ENCODE data around the gene METTL17.
"Not testable (repeated sequence)": the region's sequence is repeated elsewhere in the genome, so short reads cannot be mapped to it uniquely, and the experiment has no call there.

METTL17 gene

DNA sequence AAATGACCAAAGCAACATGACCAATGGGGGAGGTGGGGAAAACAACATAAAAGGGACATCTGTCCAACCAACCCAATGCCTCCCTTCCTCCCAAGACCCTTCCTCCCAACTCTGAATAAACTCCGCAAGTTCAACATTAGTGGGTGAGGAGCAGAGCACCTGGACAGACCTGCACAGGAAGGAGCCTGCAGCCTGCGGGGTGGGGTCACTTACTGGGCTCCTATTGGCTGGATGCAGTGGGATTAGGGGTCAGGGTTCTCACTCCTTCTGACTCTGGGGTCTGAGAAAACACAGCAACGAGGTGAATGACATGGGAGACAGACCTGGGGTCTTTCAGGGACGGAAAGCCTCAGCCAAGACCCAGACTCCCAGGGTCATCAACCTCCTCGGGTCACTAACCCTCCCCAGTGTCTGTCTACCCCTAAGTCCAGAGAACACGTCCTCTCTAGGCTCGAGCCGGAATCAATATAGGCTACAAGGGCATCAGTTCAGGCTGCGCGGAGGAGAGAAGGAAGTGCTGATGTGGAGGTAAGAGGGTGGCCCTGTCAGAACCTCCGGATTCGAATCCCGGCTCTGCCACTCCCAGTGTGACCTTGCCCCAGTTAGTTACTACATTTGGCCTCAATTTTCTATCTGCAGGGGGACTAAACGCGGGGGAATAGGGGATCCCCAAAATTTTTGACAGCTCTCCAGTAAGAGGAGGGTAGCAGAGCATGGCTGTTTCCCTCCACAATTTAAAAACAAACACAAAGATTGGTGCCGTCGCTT, 34.2 kb downstream of the METTL17 start:
- in situ Hi-C loops (cut with HindIII; ENCODE audit: low sequenced_read_pairs): no loop called here

DNA sequence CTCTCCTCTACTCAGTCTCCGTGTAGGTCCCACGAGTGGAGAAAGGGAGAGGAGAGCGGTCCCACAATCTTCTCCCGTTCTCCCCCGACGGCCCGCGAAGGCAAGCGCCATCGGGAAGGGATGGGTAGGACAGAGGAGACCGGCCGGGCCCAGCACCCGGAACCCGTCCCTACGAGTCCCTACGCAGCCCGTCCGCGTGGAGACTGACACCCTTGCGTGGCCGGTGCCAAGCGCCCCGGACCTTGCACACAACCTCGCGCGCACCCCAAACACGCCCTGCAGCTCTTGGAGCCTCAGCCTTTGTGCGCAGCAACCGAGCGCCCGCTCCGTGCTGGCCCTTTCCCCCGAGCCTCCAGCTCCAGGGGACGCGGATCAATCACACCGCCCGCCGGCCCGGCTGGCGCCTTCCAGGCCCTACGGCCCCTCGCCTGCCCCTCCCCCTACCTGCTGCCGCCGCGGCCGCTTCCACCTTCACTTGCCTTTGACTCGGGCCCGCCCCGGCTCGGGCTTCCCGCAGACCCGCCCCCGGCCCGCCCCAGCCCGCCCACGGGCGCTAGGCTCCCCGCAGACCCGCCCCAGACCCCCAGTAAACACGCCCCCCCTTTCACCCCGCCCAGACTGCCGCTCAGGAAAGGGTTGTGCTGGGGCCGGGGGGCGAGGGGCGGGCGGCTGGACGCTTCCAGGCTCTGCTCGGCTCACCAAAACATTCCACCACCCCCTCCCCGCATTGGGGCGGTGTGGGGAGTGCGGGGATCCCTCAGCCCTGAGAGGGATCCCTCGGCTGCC, 35.0 kb downstream of the METTL17 start, which contains the start of gene NDRG2:
NDRG2 (minus strand) TSS at position 477 of the 786 bp plus-strand sequence. CDS start 1,746 bp downstream, outside the sequence.
- in situ Hi-C loops (cut with HindIII; ENCODE audit: low sequenced_read_pairs): no loop called here

DNA sequence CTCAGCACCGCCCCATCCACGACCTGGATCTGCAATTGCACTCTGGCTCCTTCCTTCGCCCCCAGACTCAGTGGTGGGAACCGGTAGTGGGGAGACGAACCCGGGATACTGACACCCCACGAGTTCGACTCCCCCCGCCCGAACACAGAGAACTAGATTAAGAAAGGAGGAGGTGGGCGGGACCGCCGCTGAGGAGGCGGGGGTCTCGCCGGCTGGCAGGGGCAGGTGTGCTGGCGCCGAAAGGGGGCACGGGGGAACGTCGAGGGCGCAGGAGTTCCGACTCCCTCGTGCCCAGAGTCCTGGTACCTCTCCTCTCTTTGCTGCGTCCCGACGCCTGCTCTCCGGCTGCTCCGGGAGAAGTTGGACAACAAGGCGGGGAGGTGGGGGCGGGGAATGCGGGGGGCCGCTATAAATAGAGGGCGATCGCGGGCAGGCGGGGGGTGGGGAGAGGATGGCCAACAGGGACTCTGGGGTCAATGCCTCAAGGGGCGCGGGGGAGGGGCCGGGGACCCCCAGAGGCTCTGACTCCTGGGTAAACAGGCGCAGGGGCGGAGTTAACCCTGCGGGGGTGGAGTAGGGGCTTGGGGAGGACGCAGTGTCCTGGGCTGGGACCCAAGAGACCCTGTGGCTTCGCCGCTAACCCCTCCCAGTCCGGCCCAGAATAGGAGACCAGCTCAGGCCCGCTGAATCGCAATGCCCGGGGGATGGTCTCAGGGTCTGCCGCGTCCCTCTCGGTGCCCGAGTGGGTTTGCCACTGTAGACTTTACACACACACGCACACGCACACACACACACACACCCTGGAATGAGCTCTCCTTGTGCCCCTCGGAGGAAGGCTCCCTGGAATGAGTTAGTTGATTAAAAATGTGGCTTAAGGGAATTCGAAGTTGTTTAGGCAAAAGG, 35.8 kb downstream of the METTL17 start:
- in situ Hi-C loops (cut with HindIII; ENCODE audit: low sequenced_read_pairs): no loop called here

DNA sequence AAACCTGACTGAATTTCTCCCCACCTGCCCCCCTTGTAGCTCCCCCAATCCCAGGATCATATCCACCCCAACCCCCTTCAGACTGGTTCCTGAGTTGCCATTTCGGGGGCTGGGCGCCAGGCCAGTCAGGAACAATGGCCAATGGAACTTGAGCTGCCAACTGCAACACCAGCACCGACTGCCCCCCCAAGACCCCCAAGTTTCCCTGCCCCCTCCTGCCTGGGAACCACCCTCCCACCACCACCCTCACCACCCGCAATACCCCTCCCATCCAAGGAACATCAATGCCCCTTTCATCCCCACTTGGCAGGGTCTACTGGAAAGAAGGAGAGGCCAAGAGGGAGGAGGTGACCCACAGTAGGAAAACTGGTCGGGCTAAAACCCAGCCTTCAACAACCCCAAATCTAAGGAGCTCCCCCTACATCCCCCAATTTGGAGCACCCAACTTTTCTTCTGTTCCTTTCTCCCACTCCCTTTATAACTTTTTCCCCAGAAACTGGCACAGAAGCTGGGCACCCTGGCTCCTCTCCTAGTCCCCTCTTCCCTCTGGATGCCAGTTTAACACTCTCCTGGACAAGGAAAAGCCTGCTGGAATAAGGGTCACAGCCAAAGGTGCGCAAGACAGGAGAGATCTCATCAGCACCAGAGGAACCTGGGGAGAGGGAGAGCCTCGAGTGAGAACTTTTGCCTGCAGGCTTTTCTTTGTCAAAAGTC, 36.7 kb downstream of the METTL17 start:
- in situ Hi-C loops (cut with HindIII; ENCODE audit: low sequenced_read_pairs): no loop called here

DNA sequence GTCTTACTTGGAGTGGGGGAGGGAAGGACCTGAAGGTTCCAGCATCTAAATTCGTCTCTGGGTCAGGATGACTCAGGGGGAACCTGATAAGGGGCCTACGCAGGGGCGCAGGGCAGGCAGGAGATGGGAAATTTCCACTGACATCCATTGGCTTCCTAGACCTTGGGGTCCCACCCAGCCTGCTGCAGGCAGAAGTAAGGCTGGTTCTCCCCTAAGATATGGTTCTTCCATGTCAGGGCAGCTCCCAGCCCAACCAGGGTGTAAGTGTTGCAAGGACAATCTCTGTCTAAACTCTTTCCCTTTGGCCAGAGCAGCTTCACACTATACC, 37.2 kb downstream of the METTL17 start:
- in situ Hi-C loops (cut with HindIII; ENCODE audit: low sequenced_read_pairs): no loop called here

DNA sequence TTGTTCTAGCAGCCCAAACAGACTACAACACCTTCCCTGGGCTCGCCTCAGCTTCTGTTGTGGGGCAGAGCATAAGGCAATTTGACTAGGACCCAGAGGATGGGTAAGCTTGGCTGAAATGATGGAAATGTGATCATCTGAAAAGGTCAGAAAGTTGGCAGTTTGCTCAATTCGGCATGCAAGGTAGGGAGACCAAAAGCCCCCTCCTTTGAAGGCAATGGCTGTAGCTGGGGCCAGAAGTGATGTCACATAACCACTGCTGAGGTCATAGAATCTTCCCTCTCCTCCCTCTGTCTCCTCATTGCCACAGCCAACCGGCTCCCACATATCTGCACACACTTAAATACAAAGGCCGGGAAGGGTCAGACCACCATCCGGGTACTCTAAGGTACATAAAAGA, 40.1 kb downstream of the METTL17 start, which contains the start of gene TPPP2:
TPPP2 (plus strand) TSS at position 301 of the 400 bp plus-strand sequence. CDS start 365 bp downstream, outside the sequence.
- in situ Hi-C loops (cut with HindIII; ENCODE audit: low sequenced_read_pairs): no loop called here

DNA sequence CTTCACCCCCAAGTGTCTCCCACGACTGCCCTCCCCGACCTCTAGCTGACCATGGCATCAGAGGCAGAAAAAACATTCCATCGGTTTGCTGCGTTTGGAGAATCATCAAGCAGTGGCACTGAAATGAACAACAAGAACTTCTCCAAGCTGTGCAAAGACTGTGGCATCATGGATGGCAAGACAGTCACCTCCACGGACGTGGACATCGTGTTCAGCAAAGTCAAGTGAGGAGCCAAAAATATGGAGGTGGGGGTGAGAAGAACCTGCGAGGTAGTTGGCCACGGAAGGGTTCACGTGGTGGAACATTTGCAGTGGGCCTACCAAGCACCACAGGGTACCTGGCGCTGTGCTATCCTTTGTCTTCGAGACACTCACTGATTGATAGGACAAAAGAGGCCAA, 40.8 kb downstream of the METTL17 start:
- in situ Hi-C loops (cut with HindIII; ENCODE audit: low sequenced_read_pairs): no loop called here

DNA sequence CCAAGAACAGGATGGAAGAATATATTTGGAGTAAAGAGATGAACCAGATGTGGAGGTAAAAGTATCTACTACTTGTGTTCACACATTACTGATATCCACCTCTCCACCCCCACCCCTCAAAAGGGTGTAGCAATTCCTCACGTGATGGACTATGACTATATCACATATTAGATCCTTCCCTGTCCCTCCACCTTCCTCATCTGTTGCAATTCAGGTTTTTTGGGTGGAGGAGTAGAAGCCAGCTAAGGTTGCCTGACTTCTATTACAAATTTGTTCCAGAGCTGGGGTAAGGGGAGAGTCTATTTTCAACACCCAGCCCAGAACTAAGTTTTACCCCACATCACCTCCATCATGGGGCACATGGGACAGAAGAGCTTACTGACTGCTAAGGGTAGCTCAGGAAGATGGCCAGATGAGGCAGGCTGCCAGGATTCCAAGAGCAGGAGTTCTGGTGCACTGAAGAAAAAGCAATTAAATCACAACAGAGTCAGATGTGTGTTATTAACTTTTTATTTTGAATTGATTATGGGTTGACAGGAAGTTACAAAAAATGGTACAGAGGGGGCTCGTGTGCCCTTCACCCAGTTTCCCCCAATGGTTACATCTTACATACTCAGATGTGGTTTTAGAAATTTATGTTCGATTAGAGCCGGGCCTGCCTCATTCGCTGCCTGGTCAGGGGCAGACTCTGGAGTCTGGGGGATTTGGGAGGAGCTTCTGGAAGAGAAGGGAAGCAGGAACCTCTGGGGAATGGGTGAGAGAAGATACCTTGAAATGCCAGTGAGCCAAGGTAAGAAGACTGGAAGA, 42.7 kb downstream of the METTL17 start:
- in situ Hi-C loops (cut with HindIII; ENCODE audit: low sequenced_read_pairs): no loop called here

DNA sequence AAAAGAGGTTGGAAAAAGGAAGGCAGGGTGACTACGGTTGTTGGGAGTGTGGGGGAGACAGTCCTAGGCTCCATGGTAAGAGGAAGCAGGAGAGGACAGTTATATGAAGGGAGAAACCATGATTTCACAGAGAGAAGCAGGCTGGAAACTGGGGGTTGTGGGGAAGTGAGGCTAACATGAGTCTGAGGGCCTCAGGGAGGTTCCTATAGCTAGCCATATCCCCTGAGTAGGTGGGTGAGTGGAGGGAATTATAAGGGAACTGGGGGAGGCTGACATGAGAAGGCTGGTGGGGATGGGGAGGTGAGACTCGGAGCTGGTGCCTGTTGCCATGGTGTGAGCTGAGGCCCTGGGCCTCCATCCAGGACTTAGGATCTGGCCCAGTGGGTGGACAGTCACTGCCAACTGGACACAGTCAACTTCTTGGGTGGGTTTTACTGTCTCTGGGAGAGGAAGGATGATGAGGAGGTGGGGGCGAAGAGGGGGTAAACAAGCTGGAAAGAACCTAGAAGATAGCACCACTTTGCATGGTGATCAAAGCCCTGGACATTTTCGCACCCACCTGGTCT, 43.4 kb downstream of the METTL17 start:
- in situ Hi-C loops (cut with HindIII; ENCODE audit: low sequenced_read_pairs): no loop called here

DNA sequence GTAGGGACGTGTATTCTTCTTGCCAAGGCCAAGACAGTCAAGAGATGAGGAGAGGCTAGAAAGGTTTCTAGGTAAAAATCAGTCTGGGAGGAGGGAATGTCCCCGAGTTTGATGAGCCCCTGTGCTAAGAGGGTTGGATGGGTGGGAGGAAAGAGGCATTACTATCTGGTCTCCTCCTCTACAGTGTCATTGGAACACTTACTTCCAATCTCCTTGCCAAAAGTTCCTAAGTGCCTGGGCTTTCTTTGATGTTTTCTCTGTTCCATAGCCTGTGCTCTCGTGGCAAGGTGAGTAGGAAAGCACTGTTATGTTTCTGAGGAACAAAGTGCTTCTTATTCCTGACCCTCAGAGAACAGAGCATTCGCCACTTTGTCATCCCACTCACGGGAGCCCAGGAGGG, 44.9 kb downstream of the METTL17 start, which contains the start of gene RNASE13:
RNASE13 (minus strand) TSS at position 101 of the 400 bp plus-strand sequence. CDS start 519 bp downstream, outside the sequence.
- in situ Hi-C loops (cut with HindIII; ENCODE audit: low sequenced_read_pairs): no loop called here

DNA sequence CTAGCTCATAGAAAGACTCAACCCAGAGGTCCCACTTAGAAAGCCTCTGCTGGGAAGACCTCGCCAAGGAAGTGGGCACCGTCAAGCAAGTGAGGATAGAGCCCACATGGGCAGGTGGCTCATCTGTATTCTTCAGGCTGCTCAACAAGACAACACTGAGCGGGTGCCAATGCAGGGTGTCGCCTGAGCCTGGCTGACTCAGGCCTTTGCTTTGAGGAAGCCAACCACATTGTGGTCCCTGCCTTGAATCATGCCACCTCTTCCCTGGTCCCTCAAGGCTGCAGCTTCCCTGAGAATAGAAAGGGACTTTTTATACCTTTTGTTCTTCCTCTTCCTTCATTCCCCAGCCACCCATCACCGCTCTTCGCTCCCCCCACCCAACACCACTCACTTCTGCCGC, 47.0 kb downstream of the METTL17 start:
- in situ Hi-C loops (cut with HindIII; ENCODE audit: low sequenced_read_pairs): no loop called here

DNA sequence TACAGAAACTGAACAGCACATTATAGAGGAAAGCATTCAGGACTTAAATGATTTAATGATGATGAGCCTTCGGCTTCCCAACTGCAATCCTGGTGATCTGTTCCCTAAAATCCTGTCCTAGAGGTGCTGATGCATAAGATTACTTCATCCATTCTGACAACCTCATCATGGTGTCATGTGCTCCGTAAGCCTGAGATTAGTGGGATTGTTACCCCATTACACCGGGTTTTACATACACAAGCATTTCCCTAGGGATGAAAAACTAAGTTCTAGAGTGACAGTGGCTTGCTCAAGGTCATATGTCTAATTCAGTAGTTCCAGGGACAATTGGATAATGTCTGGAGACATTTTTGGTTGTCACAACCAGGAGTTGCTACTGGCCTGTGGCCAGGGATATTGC, 47.4 kb downstream of the METTL17 start:
- in situ Hi-C loops (cut with HindIII; ENCODE audit: low sequenced_read_pairs): no loop called here

DNA sequence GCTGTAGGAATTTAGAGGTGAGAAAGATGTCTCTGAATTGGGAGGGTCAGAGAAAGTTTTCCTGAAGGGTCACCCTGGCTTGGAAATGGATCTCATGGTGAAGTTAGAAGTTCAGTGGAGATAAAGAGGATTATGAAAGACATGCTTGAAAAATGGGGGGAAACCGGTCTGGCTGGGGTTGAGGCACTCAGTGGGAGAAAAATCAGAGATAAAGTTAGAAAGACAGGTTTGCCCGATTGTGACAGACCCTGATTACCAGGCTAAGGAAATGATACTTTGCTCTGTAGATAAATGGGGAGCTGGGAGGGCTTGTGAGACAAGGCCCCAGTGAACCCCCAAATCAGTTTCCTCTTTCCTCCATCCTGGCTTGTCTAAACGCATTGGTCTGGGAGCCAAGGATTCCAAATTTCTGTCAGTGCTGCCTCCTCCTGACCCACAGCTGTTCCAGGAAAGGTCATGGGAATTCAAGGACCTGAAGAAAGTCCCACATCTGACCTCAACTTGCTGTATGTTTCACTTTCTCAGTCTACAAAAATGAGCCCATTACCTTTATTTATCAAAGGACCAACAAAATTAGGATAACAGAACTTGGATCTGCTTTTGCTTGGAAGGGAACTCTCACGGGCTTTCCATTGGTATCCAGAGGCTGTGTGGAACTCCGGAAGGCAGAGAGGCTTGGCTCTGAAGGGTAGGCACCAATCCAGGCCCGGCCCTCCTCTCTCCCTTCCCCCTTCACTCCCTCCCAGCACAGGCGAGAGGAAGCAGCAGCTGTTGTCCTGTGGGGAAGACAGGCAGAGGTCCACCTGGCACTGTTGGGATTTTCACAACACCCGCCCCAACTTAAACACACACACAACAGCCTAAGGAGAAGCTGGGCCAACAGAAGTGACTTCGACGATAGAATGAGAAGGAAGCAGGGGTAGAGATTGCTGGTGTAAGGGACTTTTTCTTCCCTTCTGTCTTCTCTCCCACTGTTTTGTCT, 49.0 kb downstream of the METTL17 start:
- in situ Hi-C loops (cut with HindIII; ENCODE audit: low sequenced_read_pairs): no loop called here

DNA sequence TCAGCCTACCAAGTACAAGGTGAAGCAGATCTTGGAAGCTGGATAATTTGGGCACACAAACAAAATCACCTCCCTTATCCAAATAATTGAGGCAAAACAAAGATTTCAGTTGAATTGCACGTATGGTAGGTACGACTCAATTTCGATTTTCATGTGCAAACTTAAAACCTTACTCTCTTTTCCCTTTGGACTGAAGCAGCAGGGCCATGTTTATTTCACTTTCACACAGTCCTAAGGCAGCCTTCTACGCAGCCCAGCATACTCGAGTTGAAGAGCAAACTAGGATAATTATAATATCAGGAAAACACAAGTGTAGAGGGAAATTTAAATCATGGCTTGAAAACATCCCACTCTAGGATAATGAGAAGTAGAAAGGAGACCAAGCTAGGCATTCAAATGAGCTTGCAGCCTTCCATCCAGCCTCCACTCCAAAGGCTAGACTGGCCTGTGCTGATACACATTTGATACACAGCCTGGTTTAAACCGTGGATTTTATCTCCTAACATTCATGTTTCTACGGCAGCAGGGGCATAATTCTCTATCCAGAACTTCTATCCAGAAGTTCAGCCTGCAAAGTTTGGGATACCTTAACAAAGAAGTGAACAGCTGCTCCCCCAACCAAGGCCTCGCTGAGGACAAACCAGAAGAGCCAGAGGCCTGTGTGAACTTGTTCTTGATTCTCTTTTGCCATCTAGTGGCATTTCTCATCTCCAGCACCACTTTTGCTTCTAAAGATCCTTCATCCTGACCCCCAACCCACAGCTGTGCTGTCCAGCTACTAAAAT, 50.0 kb downstream of the METTL17 start:
- in situ Hi-C loops (cut with HindIII; ENCODE audit: low sequenced_read_pairs): no loop called here

DNA sequence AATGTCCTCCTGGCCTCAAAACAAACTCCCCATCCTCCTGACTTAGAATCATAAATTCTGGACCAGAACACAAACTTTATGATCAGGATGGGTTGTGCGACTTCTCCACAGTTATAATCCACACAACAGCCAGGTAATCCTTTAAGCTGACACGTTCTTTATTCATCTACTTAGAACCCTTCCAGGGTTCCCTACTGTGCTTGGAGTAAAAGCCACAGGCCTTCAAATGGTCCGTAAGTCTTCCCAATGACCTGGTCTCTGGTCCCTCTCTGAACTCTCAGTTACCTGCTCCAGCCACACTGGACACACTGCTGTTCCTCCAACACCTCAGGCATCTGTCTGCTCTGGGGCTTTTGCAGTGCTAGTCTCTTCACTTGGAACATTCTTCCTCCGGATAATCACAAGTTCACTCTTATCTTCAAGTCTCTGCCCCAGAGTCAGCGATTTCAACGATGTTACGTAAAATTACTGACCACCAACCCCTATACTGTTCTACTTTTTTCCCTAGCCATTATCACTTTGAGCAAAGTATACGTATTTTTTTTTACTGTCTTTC, 50.7 kb downstream of the METTL17 start:
- in situ Hi-C loops (cut with HindIII; ENCODE audit: low sequenced_read_pairs): no loop called here

DNA sequence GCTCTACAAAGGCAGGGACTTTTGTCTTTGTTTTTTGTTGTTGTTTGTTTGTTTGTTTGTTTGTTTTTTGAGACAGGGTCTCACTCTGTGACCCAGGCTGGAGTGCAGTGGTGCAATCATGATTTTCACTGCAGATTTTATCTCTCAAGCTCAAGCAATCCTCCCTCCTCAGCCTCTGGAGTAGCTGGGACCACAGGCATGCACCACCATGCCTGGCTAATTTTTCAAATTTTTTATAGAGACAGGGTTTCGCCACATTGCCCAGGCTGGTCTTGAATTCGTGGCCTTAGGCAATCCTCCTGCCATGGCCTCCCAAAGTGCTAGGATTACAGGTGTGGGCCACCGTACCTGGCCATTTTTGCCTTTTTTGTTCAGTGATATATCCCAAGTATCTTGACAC, 51.2 kb downstream of the METTL17 start:
- in situ Hi-C loops (cut with HindIII; ENCODE audit: low sequenced_read_pairs): not testable (repeated sequence)

Data from DLD1 (cell line).